ENCODE results near the gene KIF13A. TPM values are rescaled to one million over a fixed set of nuclear protein-coding genes. Genes with fewer than 3 reads are reported as not detected.
"Not testable (repeated sequence)": the region's sequence is repeated elsewhere in the genome, so short reads cannot be mapped to it uniquely, and the experiment has no call there.

Gene KIF13A
- polyA plus RNA-seq, 12 donors, result 30.8 to 57.0 (median 39.7) TPM; not detected in 1

- DNase-seq, result no peak
Observed at GRCh38 chr6:17877895-17878440, 109.5 kb downstream of the KIF13A start.

GRCh38 chr6:17877196-17877894, 110.1 kb downstream of the KIF13A start:
- DNase-seq, result peak; percentile 63

- no peak for DNase-seq
Observed at GRCh38 chr6:17874753-17875152, 112.7 kb downstream of the KIF13A start.

GRCh38 chr6:17872908-17873307, 114.5 kb downstream of the KIF13A start:
- DNase-seq, result no peak

- no peak for DNase-seq
Observed at GRCh38 chr6:17871836-17872235, 115.6 kb downstream of the KIF13A start.

GRCh38 chr6:17871189-17871519, 116.3 kb downstream of the KIF13A start:
- no peak for DNase-seq

GRCh38 chr6:17870300-17871188, 116.9 kb downstream of the KIF13A start:
- no peak for DNase-seq

GRCh38 chr6:17869753-17870050, 117.7 kb downstream of the KIF13A start:
- no peak for DNase-seq

GRCh38 chr6:17869010-17869752, 118.3 kb downstream of the KIF13A start:
- DNase-seq, result no peak

GRCh38 chr6:17867880-17868279, 119.6 kb downstream of the KIF13A start:
- no peak for DNase-seq

GRCh38 chr6:17866876-17867444, 120.5 kb downstream of the KIF13A start:
- no peak for DNase-seq

GRCh38 chr6:17865798-17866725, 121.4 kb downstream of the KIF13A start:
- peak; percentile 36 for DNase-seq

- DNase-seq, result no peak
Observed at GRCh38 chr6:17865243-17865642, 122.2 kb downstream of the KIF13A start.

- peak; percentile 24 for DNase-seq
Observed at GRCh38 chr6:17863901-17864754, 123.3 kb downstream of the KIF13A start.

- DNase-seq, result no peak
Observed at GRCh38 chr6:17861361-17861760, 126.1 kb downstream of the KIF13A start.

GRCh38 chr6:17859846-17860245, 127.6 kb downstream of the KIF13A start:
- DNase-seq, result no peak

GRCh38 chr6:17858584-17858983, 128.9 kb downstream of the KIF13A start:
- DNase-seq, result no peak

GRCh38 chr6:17857188-17857587, 130.2 kb downstream of the KIF13A start:
- not testable (repeated sequence) for DNase-seq

GRCh38 chr6:17856306-17856705, 131.1 kb downstream of the KIF13A start:
- DNase-seq, result no peak

- no peak for DNase-seq
Observed at GRCh38 chr6:17855381-17855780, 132.1 kb downstream of the KIF13A start.
